ENCODE data around the gene HMG20B.
"Not testable (repeated sequence)": the region's sequence is repeated elsewhere in the genome, so short reads cannot be mapped to it uniquely, and the experiment has no call there.

Gene HMG20B

GRCh38 chr19:3556978-3557460, 15.7 kb upstream of the HMG20B start:
- no peak for DNase-seq

DNA sequence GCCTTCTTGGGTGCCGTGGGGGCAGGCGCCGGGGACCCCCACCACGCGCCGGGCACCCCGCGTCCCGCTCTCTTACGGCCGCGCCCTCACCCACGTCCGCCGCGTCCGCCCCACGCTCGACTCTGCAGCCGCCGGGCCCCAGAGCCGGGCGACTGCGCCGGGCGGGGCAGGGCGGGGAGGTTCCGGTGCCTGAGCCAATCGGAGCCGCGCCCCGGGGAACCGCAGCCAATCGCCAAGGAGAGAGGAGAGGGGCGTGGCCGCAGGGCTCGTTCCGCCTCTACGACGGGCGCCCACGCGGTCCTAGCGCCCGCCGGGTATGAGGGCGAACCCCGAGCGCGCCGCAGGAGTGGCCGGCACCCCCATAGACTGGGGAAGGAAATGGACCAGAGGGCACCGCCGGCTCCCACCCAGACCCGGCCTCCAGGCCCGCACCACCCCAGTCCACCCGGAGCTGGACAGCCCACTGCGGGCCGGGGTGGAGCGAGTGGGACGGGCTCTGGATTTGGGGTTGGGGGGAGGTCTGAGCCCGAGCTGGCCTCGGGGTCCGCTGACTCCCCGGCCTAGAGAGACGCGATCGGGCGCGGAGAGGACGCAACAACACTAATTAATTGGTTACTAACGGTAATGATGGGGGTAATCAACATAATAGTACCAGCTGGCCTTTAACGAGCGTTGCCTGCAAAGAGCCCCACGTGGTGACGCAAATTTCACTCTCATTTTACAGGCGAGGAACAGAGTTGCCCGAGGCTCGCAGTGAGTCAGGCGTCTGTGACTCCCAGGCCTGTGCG, 15.1 kb upstream of the HMG20B start, which contains the start of gene MFSD12:
MFSD12 (minus strand) TSS at position 126 of the 788 bp plus-strand sequence. CDS start 183 bp downstream, outside the sequence.
- peak; percentile 96 for DNase-seq

DNA sequence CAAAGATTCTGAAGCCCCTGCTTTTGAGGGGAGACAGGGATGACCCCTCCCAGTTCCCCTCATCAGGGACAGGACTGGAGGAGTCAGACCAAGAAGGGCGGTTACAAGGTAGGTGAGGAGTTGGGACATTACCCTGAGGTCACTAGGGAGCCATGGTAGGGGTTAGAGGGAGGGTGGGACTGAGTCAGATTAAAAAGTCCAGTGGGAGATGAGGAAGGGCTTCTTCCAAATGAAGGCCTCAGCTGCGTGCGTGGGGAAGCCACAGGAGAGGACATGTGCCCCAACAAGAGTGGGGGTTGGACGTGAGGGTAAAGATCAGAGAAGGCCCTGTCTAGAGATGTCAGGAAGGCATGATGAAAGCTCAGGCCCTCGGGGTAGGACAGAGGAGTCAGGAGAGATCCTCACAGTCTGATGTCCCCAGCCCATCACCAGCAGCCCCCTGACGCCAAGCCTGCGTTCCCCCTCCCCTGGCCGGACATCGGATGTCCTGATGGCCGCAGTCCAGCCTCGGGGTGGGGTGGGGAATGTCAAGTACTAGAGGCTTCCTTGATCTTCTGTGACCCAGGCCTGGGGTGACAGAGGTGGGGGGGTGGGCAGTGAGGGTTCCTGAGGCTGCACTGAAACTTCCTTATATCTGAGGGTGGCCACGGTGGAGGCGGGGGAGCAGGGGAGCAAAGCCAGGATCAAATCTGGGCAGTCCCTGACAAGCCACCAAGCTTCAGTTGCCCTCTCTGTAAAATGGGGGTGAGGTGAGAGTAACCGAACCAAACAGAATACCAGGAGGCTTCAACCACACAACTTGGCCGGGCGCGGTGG, 8.8 kb upstream of the HMG20B start:
- DNase-seq: no peak

- no peak for DNase-seq
Measured at GRCh38 chr19:3565139-3565538, 7.6 kb upstream of the HMG20B start.

GRCh38 chr19:3570042-3570441, 2.7 kb upstream of the HMG20B start:
- not testable (repeated sequence) for DNase-seq

DNA sequence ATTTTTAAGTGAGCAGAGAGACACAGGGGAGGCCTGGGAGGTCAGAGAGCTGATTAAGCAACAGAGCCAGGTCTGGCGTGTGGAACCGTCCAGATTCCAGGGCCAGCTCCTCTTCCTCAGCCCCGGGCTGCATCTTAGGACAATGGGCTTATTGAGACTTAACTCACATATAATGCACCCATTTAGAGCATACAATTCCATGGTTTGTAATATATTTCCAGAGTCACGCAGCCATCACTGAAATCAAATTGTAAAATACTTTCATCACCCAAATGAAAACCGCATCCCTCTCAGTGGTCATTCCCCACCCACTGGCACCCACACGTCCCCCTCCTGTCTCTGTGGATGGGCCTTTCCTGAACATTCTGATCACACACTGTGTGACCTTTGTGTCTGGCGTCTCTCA, 2.1 kb upstream of the HMG20B start:
- no peak for DNase-seq

DNA sequence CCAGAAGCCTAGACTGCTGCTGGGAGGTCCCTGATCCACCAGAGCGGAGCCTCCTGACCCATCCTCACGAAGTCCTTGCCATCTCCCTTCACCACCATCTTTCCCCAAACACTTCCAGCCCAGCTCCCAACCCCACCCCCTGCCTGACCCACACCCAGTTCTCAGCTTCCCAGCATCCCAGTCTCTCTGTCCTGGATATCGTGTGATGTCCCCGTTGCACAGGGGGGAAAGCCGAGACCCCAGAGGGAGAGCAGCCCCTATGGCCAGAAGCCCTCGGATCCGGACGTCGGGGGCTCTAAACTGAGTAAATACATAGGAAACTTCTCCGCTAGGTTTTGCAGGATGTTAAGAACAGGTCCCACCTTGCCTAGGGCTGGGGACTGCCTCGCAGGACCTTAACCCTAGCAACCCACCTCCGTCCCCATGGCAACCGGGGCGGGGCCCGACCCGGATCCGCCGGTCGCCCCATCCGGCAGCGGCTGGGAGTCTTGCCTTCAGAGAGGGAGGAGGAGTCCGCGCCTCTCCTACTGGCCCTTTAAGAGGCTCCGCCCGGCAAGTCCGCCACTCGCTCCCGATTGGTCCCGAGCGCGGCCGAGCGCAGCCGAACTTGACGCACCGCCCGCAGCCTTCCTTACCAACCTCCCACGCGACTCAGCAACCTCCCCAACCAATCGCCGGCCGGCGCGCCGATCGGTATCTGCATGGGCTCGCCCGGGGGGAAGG, 451 bp upstream of the HMG20B start:
- DNase-seq: peak; percentile 100

- DNase-seq: peak; percentile 53
Measured at GRCh38 chr19:3573162-3573857, 566 bp downstream of the HMG20B start.

DNA sequence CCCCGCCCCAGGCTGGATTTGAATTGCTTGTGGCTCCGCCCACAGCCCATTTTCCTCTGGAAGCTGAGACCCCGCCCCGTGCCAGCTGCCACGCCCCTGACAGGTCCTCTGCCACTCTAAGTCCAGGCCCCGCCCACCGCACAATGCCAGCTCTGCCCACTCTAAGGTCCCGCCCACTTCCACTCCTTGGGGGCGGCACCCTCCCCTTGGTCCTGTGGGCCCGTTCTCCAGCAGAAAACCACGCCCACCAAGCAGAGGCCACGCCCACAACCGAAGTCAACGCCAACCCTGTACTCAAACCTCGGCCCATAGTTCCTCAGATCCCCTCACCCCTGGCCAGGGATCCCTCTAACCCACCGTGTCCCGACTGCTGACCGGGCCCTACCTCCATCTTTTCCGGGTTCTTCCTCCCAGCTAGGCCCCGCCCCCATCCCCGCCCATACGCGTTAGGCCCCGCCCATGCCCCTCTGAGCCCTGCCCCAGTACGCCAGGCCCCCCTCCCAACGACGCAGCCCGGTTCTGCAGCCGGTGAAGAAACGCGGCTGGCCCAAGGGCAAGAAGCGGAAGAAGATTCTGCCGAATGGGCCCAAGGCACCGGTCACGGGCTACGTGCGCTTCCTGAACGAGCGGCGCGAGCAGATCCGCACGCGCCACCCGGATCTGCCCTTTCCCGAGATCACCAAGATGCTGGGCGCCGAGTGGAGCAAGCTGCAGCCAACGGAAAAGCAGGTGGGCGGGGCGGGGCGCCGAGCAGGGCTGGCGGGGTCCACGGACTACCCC, 1.3 kb downstream of the HMG20B start:
- DNase-seq: peak; percentile 93

DNA sequence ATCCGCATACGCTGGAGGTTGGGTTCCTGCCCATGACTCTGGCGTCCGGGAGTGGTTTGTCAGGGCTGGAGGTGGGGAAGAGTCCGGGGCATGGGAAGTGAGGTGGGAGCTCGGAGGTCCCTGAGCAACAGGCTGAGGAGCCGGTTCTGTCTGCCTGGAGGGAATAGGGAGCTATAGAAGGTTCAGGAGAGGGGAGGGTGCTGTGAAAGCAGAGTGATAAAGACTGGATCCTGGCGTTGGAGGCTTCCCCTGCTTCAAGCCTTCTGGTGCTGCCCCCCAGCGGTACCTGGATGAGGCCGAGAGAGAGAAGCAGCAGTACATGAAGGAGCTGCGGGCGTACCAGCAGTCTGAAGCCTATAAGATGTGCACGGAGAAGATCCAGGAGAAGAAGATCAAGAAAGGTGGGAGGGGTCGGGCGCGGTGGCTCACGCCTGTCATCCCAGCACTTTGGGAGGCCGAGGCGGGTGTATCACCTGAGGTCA, 2.6 kb downstream of the HMG20B start:
- DNase-seq: no peak

DNA sequence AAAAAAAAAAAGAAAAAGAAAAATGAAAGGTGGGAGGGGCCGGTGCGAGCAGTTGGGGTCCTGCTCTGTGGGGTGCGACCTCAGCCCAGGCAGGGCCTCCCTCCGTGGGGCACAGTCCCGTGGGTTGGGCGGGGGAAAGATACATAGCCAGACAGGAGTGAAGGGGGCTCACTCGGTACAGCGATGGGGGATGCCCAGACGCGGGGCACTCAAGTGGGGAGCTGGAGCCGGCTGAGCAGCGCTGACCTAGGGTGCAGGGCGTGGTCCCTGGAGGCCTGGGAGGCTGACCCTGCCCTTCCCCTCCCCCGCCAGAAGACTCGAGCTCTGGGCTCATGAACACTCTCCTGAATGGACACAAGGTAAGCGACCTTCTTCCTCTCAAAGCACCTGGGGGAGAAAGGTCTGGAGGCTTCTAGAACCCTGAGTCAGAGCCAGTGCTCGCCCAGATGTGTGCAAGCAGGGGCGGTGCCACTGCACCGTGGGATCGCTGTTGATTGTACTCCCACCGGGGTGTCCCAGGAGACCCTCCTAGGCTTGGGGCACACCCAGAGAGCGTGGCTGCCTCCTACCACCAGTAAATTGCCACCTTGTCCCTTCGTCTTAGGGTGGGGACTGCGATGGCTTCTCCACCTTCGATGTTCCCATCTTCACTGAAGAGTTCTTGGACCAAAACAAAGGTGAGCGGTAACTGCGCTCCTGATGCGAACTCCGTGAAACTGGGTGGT, 3.4 kb downstream of the HMG20B start:
- DNase-seq: no peak

GRCh38 chr19:3576696-3577443, 4.1 kb downstream of the HMG20B start:
- DNase-seq: peak; percentile 85

- DNase-seq: no peak
Measured at GRCh38 chr19:3577723-3578344, 5.1 kb downstream of the HMG20B start.

DNA sequence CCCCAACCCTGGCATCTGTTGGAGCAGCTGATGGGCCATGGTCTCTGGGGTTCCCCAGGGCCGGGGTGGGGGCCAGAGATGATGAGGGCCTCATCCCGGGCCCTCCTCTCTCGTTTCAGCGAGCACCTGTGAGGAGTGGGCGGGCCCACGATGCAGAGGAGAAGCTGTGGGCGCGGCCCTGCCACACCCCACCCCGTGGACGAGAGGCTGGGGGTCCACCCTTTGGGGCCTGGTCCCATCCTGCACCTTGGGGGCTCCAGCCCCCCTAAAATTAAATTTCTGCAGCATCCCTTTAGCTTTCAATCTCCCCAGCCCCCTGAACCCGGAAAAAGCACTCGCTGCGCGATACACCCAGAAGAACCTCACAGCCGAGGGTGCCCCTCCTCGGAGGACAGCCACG, 5.6 kb downstream of the HMG20B start:
- no peak for DNase-seq

DNA sequence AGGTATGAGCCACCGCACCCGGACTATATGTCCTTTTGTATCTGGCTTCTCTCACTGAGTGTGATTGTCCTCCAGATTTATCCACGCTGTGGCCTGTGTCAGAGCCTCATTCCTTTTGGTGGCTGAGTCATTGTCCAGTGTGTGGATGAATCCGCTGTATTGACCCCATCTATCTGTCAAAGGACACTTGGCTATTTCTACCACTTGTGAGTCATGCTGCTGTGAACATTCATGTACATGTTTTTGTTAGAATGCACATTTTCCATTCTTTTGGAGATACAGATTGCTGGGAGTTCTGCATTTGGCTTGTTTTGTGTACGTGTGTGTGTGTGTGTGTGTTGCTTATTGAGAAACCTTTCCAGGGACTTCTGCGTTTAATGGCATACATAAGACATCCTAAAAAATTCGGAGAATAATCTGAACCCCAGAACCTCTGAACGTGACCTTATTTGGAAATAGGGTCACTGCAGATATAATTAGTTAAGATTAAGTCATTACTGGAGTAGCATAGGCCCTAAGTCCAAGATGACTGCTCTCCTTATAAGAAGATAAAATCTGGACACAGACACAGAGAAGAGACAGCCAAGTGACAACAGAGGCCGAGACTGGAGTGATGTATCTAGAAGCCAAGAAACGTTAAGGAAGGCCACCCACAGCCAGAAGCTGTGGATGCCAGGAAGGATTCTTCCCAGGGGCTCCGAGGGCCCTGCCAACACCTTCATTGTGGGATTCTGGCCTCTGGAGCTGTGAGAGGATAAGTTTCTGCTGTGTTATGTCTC, 7.6 kb downstream of the HMG20B start:
- no peak for DNase-seq

DNA sequence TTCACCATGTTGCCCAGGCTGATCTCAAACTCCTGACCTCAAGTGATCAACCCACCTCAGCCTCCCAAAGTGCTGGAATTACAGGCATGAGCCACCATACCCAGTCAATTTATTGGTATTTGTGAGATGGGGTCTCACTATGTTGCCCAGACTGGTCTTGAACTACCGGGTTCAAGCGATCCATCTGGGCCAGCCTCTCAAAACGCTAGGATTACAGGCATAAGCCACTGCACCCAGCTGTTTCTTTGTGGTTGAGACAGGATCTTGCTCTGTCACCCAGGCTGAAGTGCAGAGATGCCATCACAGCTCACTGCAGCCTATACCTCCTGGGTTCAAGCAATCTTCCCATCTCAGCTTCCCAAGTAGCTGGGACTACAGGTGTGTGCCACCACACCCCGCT, 9.0 kb downstream of the HMG20B start:
- not testable (repeated sequence) for DNase-seq

DNA sequence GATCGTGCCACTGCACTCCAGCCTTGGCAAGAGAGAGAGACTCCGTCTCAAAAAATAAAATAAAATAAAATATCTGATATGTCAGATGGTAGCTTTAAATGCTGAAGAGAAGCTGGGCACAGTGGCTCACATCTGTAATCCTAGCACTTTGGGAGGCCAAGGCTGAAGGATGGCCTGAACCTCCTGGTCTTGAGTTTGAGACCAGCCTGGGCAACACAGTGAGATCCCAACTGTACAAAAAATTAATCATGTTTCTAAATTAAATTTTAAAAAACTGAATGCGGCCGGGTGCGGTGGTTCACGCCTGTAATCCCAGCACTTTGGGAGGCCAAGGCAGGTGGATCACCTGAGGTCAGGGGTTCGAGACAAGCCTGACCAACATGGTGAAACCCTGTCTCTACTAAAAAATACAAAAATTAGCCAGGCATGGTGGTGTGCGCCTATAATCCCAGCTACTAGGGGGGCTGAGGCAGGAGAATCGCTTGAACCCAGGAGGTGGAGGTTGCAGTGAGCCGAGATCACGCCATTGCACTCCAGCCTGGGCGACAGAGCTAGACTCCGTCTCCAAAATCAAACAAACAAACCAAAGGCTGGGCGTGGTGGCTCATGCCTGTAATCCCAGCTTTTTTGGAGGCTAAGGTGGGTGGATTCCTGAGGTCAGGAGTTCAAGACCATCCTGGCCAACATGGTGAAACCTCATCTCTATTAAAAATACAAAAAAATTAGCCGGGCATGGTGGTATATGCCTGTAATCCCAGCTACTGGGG, 11.5 kb downstream of the HMG20B start:
- DNase-seq: not testable (repeated sequence)

Measured in femur (tissue), 1 donor.